ENCODE data around the gene TSPAN15.

DNA sequence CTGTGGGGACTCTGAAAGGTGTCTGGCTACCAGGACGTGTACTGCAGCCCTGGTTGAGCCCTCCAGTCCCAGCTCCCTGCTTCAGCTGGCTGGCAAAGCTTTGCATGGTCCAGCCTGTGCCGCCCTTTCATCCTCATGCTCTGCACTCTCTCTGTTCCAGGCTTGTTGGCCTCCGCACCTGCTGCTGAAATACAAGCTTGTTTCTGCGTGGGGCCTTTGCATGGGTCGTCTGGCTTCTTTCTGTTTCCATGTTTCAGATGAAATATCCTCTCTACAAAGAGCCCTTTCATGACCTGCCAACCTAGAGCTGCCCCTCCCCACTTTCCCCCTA is 45.9 kb downstream of the TSPAN15 start:
- TF ChIP-seq POLR2AphosphoS5 (IDR thresholded peaks at IDR 0.05; ENCODE audit: low read depth) = no peak
- TF ChIP-seq, protein P1, sequence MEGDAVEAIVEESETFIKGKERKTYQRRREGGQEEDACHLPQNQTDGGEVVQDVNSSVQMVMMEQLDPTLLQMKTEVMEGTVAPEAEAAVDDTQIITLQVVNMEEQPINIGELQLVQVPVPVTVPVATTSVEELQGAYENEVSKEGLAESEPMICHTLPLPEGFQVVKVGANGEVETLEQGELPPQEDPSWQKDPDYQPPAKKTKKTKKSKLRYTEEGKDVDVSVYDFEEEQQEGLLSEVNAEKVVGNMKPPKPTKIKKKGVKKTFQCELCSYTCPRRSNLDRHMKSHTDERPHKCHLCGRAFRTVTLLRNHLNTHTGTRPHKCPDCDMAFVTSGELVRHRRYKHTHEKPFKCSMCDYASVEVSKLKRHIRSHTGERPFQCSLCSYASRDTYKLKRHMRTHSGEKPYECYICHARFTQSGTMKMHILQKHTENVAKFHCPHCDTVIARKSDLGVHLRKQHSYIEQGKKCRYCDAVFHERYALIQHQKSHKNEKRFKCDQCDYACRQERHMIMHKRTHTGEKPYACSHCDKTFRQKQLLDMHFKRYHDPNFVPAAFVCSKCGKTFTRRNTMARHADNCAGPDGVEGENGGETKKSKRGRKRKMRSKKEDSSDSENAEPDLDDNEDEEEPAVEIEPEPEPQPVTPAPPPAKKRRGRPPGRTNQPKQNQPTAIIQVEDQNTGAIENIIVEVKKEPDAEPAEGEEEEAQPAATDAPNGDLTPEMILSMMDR (conservative IDR thresholded peaks at IDR 0.05; ENCODE audit: low read depth in 2 of 2) = no peak
- TF ChIP-seq, protein P2, sequence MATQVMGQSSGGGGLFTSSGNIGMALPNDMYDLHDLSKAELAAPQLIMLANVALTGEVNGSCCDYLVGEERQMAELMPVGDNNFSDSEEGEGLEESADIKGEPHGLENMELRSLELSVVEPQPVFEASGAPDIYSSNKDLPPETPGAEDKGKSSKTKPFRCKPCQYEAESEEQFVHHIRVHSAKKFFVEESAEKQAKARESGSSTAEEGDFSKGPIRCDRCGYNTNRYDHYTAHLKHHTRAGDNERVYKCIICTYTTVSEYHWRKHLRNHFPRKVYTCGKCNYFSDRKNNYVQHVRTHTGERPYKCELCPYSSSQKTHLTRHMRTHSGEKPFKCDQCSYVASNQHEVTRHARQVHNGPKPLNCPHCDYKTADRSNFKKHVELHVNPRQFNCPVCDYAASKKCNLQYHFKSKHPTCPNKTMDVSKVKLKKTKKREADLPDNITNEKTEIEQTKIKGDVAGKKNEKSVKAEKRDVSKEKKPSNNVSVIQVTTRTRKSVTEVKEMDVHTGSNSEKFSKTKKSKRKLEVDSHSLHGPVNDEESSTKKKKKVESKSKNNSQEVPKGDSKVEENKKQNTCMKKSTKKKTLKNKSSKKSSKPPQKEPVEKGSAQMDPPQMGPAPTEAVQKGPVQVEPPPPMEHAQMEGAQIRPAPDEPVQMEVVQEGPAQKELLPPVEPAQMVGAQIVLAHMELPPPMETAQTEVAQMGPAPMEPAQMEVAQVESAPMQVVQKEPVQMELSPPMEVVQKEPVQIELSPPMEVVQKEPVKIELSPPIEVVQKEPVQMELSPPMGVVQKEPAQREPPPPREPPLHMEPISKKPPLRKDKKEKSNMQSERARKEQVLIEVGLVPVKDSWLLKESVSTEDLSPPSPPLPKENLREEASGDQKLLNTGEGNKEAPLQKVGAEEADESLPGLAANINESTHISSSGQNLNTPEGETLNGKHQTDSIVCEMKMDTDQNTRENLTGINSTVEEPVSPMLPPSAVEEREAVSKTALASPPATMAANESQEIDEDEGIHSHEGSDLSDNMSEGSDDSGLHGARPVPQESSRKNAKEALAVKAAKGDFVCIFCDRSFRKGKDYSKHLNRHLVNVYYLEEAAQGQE (IDR thresholded peaks at IDR 0.05; ENCODE audit: unreplicated experiment) = no peak

Measured in GM23338 (cell line).